WTC11 (cell line): ENCODE data around the gene CIC. TPM values are rescaled to one million over a fixed set of nuclear protein-coding genes. Genes with fewer than 3 reads are reported as not detected.

Source experiments
- MYBL2 ChIP-seq: sonication (generic); formaldehyde crosslinking; IDR thresholded peaks from 2 replicates; pipeline ENCODE4 v1.8.1; 2023; ENCODE audit warnings: mild to moderate bottlenecking, moderate library complexity, missing genetic modification reagents
- SP1 ChIP-seq: sonication (generic); formaldehyde crosslinking; conservative IDR thresholded peaks from 2 replicates; pipeline ENCODE4 v1.8.1; 2022; ENCODE audit warnings: missing genetic modification reagents
- TP53 ChIP-seq: sonication (generic); formaldehyde crosslinking; IDR thresholded peaks from 2 replicates; pipeline ENCODE4 v1.8.1; 2023; ENCODE audit warnings: mild to moderate bottlenecking, missing genetic modification reagents
- total RNA-seq: library from RNA; stranded (reverse); gene quantifications from 3 replicates; pipeline ENCODE4 v1.2.3, GENCODE V29; 2021
- TF ChIP-seq, protein P1 (sequence below): fragments of 250-450 bp; sonication (Bioruptor Pico); IDR thresholded peaks from 2 replicates; pipeline ENCODE4 v1.9.0; 2021; ENCODE audit warnings: mild to moderate bottlenecking
- TF ChIP-seq, protein P2 (sequence below): sonication (generic); formaldehyde crosslinking; IDR thresholded peaks from 2 replicates; pipeline ENCODE4 v1.8.0; 2022; ENCODE audit warnings: mild to moderate bottlenecking, missing genetic modification reagents
- TF ChIP-seq, protein P3 (sequence below): sonication (generic); formaldehyde crosslinking; IDR thresholded peaks from 2 replicates; pipeline ENCODE4 v1.8.1; 2023; ENCODE audit warnings: mild to moderate bottlenecking, missing genetic modification reagents, borderline replicate concordance
- TF ChIP-seq, protein P4 (sequence below): sonication (generic); formaldehyde crosslinking; IDR thresholded peaks from 2 replicates; pipeline ENCODE4 v1.8.1; 2022; ENCODE audit warnings: missing genetic modification reagents, borderline replicate concordance
- TF ChIP-seq, protein P5 (sequence below): sonication (generic); formaldehyde crosslinking; conservative IDR thresholded peaks from 2 replicates; pipeline ENCODE4 v1.8.1; 2022; ENCODE audit warnings: mild to moderate bottlenecking, missing genetic modification reagents
- TF ChIP-seq, protein P6 (sequence below): sonication (generic); formaldehyde crosslinking; IDR thresholded peaks from 2 replicates; pipeline ENCODE4 v1.8.0; 2023; ENCODE audit warnings: missing genetic modification reagents, mild to moderate bottlenecking, borderline replicate concordance
- TF ChIP-seq, protein P7 (sequence below): sonication (generic); formaldehyde crosslinking; IDR thresholded peaks from 2 replicates; pipeline ENCODE4 v1.8.1; 2023; ENCODE audit warnings: mild to moderate bottlenecking, moderate library complexity, missing genetic modification reagents
- TF ChIP-seq, protein P8 (sequence below): sonication (generic); formaldehyde crosslinking; IDR thresholded peaks from 2 replicates; pipeline ENCODE4 v1.8.1; 2023; ENCODE audit warnings: mild to moderate bottlenecking, missing genetic modification reagents, moderate library complexity

Gene CIC
- total RNA-seq, 1 experiment from 2014 or later = 55.8 TPM

DNA sequence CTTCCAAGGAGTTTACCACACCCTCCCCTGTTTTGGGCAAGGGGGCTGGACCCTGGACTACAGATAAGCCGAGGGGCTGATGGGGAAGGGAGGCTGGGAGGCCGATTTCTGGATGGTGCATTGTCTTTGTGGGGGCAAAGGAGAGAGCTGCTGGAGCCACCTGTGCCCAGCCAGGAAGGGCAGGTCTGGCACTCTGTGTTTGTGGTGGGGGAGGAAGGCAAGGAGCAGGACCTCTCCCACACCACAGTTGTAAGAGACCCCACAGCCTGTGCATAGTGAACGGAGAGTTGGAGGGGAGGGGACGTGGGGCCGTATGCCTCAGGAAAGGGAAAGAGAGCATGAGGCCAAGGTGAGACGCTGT, 16.9 kb downstream of the CIC start (continued):
- TF ChIP-seq, protein P1, sequence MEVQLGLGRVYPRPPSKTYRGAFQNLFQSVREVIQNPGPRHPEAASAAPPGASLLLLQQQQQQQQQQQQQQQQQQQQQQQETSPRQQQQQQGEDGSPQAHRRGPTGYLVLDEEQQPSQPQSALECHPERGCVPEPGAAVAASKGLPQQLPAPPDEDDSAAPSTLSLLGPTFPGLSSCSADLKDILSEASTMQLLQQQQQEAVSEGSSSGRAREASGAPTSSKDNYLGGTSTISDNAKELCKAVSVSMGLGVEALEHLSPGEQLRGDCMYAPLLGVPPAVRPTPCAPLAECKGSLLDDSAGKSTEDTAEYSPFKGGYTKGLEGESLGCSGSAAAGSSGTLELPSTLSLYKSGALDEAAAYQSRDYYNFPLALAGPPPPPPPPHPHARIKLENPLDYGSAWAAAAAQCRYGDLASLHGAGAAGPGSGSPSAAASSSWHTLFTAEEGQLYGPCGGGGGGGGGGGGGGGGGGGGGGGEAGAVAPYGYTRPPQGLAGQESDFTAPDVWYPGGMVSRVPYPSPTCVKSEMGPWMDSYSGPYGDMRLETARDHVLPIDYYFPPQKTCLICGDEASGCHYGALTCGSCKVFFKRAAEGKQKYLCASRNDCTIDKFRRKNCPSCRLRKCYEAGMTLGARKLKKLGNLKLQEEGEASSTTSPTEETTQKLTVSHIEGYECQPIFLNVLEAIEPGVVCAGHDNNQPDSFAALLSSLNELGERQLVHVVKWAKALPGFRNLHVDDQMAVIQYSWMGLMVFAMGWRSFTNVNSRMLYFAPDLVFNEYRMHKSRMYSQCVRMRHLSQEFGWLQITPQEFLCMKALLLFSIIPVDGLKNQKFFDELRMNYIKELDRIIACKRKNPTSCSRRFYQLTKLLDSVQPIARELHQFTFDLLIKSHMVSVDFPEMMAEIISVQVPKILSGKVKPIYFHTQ = no peak
- TF ChIP-seq, protein P2, sequence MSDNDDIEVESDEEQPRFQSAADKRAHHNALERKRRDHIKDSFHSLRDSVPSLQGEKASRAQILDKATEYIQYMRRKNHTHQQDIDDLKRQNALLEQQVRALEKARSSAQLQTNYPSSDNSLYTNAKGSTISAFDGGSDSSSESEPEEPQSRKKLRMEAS (CRISPR knock-in tag) = no peak
- TF ChIP-seq, protein P3, sequence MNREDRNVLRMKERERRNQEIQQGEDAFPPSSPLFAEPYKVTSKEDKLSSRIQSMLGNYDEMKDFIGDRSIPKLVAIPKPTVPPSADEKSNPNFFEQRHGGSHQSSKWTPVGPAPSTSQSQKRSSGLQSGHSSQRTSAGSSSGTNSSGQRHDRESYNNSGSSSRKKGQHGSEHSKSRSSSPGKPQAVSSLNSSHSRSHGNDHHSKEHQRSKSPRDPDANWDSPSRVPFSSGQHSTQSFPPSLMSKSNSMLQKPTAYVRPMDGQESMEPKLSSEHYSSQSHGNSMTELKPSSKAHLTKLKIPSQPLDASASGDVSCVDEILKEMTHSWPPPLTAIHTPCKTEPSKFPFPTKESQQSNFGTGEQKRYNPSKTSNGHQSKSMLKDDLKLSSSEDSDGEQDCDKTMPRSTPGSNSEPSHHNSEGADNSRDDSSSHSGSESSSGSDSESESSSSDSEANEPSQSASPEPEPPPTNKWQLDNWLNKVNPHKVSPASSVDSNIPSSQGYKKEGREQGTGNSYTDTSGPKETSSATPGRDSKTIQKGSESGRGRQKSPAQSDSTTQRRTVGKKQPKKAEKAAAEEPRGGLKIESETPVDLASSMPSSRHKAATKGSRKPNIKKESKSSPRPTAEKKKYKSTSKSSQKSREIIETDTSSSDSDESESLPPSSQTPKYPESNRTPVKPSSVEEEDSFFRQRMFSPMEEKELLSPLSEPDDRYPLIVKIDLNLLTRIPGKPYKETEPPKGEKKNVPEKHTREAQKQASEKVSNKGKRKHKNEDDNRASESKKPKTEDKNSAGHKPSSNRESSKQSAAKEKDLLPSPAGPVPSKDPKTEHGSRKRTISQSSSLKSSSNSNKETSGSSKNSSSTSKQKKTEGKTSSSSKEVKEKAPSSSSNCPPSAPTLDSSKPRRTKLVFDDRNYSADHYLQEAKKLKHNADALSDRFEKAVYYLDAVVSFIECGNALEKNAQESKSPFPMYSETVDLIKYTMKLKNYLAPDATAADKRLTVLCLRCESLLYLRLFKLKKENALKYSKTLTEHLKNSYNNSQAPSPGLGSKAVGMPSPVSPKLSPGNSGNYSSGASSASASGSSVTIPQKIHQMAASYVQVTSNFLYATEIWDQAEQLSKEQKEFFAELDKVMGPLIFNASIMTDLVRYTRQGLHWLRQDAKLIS (CRISPR knock-in tag) = no peak
- TF ChIP-seq, protein P4, sequence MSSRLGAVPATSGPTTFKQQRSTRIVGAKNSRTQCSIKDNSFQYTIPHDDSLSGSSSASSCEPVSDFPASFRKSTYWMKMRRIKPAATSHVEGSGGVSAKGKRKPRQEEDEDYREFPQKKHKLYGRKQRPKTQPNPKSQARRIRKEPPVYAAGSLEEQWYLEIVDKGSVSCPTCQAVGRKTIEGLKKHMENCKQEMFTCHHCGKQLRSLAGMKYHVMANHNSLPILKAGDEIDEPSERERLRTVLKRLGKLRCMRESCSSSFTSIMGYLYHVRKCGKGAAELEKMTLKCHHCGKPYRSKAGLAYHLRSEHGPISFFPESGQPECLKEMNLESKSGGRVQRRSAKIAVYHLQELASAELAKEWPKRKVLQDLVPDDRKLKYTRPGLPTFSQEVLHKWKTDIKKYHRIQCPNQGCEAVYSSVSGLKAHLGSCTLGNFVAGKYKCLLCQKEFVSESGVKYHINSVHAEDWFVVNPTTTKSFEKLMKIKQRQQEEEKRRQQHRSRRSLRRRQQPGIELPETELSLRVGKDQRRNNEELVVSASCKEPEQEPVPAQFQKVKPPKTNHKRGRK (CRISPR knock-in tag) = no peak
- TF ChIP-seq, protein P5, sequence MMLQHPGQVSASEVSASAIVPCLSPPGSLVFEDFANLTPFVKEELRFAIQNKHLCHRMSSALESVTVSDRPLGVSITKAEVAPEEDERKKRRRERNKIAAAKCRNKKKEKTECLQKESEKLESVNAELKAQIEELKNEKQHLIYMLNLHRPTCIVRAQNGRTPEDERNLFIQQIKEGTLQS (CRISPR knock-in tag) = no peak
- TF ChIP-seq, protein P6, sequence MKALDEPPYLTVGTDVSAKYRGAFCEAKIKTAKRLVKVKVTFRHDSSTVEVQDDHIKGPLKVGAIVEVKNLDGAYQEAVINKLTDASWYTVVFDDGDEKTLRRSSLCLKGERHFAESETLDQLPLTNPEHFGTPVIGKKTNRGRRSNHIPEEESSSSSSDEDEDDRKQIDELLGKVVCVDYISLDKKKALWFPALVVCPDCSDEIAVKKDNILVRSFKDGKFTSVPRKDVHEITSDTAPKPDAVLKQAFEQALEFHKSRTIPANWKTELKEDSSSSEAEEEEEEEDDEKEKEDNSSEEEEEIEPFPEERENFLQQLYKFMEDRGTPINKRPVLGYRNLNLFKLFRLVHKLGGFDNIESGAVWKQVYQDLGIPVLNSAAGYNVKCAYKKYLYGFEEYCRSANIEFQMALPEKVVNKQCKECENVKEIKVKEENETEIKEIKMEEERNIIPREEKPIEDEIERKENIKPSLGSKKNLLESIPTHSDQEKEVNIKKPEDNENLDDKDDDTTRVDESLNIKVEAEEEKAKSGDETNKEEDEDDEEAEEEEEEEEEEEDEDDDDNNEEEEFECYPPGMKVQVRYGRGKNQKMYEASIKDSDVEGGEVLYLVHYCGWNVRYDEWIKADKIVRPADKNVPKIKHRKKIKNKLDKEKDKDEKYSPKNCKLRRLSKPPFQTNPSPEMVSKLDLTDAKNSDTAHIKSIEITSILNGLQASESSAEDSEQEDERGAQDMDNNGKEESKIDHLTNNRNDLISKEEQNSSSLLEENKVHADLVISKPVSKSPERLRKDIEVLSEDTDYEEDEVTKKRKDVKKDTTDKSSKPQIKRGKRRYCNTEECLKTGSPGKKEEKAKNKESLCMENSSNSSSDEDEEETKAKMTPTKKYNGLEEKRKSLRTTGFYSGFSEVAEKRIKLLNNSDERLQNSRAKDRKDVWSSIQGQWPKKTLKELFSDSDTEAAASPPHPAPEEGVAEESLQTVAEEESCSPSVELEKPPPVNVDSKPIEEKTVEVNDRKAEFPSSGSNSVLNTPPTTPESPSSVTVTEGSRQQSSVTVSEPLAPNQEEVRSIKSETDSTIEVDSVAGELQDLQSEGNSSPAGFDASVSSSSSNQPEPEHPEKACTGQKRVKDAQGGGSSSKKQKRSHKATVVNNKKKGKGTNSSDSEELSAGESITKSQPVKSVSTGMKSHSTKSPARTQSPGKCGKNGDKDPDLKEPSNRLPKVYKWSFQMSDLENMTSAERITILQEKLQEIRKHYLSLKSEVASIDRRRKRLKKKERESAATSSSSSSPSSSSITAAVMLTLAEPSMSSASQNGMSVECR (CRISPR knock-in tag) = no peak
- no peak for TF ChIP-seq MYBL2 (CRISPR knock-in tag)
- TF ChIP-seq TP53 = no peak
- TF ChIP-seq, protein P7, sequence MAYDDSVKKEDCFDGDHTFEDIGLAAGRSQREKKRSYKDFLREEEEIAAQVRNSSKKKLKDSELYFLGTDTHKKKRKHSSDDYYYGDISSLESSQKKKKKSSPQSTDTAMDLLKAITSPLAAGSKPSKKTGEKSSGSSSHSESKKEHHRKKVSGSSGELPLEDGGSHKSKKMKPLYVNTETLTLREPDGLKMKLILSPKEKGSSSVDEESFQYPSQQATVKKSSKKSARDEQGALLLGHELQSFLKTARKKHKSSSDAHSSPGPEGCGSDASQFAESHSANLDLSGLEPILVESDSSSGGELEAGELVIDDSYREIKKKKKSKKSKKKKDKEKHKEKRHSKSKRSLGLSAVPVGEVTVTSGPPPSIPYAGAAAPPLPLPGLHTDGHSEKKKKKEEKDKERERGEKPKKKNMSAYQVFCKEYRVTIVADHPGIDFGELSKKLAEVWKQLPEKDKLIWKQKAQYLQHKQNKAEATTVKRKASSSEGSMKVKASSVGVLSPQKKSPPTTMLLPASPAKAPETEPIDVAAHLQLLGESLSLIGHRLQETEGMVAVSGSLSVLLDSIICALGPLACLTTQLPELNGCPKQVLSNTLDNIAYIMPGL (CRISPR knock-in tag) = no peak
- TF ChIP-seq, protein P8, sequence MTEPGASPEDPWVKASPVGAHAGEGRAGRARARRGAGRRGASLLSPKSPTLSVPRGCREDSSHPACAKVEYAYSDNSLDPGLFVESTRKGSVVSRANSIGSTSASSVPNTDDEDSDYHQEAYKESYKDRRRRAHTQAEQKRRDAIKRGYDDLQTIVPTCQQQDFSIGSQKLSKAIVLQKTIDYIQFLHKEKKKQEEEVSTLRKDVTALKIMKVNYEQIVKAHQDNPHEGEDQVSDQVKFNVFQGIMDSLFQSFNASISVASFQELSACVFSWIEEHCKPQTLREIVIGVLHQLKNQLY (CRISPR knock-in tag) = no peak
- no peak for TF ChIP-seq SP1
